Measurements from ENCODE around the gene KRT4.

The KRT4 gene

DNA sequence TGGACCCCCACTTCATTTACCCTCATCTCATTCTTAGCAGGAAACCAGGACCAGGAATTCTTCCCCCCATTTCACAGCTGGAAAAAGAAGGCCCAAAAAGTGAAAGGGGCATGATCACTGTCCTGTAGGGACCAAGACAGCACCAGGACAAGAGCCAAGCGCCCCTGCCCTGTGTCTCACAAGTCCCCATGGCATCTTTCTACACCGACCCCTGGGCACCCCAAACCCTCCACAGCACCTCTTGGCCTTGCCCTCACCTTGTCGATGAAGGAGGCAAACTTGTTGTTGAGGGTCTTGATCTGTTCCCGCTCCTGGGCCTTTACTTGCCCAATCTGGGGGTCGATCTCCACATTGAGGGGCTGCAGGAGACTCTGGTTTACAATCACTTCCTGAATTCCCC, 37.5 kb downstream of the KRT4 start:
- no peak for TF ChIP-seq JUND (IDR thresholded peaks at IDR 0.05; ENCODE audit: low read depth)
- in situ Hi-C loops (cut with HindIII; ENCODE audit: low pct_unique_long_range_greater_than_20kb, low sequenced_read_pairs): no loop called here
- DNase-seq (ENCODE audit: low read depth in 1 of 2, low spot score in 1 of 2): no peak

DNA sequence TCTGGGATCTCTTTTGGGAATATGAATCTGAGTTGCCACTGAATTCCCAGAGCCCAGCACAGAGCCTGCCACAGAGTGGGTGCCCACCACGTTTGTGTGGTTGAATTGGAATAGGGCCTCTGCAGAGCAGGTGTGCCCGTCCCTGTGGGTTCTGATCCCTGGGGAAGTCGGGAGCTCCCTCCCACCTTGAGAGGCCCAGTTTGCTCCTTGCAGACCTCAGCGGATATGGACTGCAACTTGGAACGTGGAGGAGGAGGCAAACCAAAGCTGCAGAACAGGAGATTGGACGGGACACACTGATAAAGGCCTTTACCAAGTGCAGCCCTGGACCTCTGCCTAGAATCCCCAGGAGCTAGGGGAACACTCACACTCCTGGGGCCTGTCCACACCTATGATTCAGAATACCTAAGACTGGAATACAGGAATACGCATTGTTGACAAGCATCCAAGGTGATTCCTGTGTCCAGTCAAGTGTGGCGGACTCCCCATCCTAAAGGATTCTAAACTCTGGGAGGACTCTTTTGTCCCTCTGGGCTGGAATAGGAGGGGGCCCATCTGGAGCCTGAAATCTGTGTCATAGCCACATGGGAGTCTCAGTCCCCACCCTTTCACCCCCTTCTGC, 39.2 kb downstream of the KRT4 start:
- in situ Hi-C loops (cut with HindIII; ENCODE audit: low pct_unique_long_range_greater_than_20kb, low sequenced_read_pairs): no loop called here
- TF ChIP-seq JUND (IDR thresholded peaks at IDR 0.05; ENCODE audit: low read depth): no peak
- DNase-seq (ENCODE audit: low read depth in 1 of 2, low spot score in 1 of 2): no peak

DNA sequence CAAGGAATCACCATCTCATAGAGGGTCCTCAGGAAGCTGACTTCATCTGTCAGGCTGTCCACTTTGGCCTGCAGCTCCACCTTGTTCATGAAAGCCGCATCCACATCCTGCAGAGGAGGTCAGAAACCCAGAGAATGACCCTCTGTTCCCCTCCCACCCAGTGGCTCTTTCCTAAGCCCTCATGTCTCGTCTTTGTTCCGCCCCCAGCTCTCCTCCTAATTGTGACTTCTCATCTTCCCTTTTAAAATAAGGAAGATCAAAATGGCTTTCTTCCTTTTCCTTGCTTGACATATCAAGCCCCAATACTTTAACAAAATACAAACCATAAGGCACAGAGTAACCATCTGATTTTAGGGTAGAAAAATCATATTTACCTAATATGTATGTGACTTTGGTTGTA, 41.1 kb downstream of the KRT4 start:
- TF ChIP-seq JUND (IDR thresholded peaks at IDR 0.05; ENCODE audit: low read depth): no peak
- no peak for DNase-seq (ENCODE audit: low read depth in 1 of 2, low spot score in 1 of 2)
- in situ Hi-C loops (cut with HindIII; ENCODE audit: low pct_unique_long_range_greater_than_20kb, low sequenced_read_pairs): no loop called here

DNA sequence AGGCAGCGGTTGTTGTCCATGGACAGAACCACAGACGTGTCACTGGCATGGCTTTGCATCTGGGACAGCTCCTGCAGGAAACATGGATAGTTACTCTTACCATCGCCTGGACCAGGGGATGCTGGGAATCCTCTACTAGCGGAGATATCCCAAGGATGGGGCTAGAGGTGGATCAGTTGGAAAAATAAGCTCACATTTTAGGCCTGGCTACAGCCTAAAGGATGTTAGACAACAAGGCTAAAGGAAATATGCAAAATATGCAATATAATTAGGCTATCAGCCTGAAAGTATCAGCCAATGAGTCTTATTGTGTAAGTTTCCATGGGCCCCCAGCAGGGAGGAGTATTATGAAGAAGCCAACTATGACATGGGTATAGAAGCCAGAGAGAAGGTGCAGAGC, 41.7 kb downstream of the KRT4 start:
- in situ Hi-C loops (cut with HindIII; ENCODE audit: low pct_unique_long_range_greater_than_20kb, low sequenced_read_pairs): no loop called here
- no peak for DNase-seq (ENCODE audit: low read depth in 1 of 2, low spot score in 1 of 2)
- TF ChIP-seq JUND (IDR thresholded peaks at IDR 0.05; ENCODE audit: low read depth): no peak

DNA sequence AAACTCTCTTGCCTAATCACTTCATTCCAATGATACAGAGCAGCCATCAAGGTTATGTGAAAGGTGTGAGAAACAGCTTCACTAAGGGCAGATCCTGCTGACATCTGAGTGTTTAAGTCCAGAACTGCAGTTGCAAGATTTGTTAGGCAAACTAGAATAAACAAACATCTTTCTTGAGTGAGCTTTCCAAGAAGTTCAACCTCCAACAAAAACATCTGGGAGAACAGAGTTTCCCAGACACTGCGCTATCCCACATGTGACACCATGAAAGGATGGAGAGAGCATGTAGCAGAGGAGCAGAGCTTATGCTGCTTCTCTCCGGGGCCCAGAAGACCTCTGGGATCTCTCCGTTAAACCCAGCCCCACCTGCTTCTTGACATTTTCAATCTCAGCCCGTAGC, 42.4 kb downstream of the KRT4 start:
- DNase-seq (ENCODE audit: low read depth in 1 of 2, low spot score in 1 of 2): no peak
- no peak for TF ChIP-seq JUND (IDR thresholded peaks at IDR 0.05; ENCODE audit: low read depth)
- in situ Hi-C loops (cut with HindIII; ENCODE audit: low pct_unique_long_range_greater_than_20kb, low sequenced_read_pairs): no loop called here

DNA sequence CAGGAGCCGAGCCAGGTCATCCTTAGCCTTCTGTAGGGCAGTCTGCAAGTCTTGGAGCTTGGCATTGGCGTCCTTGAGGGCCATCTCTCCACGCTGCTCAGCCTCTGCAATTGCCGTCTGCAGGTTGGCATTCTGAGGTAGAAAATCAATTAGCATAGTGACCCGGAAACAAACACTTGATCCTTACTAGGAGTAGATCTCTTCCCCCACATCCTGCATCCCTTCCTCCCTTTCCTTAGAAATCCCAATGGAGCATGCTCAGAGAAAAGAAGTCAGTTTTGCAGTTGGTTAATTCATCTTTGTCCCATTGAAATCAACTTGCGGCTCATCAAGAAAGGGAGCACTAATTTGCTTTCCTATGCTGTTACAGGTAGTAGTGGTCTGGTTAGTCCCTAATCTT, 42.8 kb downstream of the KRT4 start:
- no peak for TF ChIP-seq JUND (IDR thresholded peaks at IDR 0.05; ENCODE audit: low read depth)
- in situ Hi-C loops (cut with HindIII; ENCODE audit: low pct_unique_long_range_greater_than_20kb, low sequenced_read_pairs): no loop called here
- DNase-seq (ENCODE audit: low read depth in 1 of 2, low spot score in 1 of 2): no peak

DNA sequence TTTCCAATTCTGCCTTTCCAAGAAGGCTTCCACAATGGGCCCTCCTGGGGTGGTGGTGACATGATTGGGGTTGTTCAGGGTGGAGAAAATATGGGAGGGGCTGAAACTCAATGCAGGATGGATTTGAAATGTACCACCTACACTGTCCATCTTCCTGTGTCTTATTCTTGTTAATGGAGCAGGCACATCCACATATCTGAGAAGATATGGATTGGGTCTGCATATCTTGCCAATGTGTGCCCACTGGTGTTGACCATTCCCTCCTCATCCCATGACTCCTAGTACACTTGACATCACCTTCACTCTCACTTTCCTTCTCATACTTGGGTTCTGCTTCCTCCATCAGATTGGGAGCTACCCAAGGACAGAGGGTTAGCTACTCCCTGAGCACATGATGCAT, 44.0 kb downstream of the KRT4 start:
- in situ Hi-C loops (cut with HindIII; ENCODE audit: low pct_unique_long_range_greater_than_20kb, low sequenced_read_pairs): no loop called here
- no peak for TF ChIP-seq JUND (IDR thresholded peaks at IDR 0.05; ENCODE audit: low read depth)
- no peak for DNase-seq (ENCODE audit: low read depth in 1 of 2, low spot score in 1 of 2)

DNA sequence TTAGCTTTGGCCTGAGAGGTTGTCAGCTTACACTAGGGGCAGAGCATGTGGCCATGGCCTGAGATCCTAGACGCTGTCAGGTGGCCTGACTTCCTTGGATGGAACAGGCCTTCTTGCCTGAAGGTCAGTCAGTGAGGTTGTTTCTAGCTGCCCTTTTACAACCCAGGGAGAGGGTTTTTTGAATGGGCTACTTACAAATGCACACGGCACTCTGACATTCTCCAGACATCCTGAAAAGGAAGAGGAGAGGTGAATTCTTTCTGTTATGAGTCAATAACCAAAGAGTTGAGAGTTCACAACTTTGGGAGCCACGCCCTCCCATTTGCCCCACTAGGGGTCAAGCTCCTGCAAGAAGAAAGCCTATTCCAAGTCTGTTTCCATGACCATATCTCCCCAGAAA, 44.6 kb downstream of the KRT4 start:
- in situ Hi-C loops (cut with HindIII; ENCODE audit: low pct_unique_long_range_greater_than_20kb, low sequenced_read_pairs): no loop called here
- no peak for TF ChIP-seq JUND (IDR thresholded peaks at IDR 0.05; ENCODE audit: low read depth)
- no peak for DNase-seq (ENCODE audit: low read depth in 1 of 2, low spot score in 1 of 2)

DNA sequence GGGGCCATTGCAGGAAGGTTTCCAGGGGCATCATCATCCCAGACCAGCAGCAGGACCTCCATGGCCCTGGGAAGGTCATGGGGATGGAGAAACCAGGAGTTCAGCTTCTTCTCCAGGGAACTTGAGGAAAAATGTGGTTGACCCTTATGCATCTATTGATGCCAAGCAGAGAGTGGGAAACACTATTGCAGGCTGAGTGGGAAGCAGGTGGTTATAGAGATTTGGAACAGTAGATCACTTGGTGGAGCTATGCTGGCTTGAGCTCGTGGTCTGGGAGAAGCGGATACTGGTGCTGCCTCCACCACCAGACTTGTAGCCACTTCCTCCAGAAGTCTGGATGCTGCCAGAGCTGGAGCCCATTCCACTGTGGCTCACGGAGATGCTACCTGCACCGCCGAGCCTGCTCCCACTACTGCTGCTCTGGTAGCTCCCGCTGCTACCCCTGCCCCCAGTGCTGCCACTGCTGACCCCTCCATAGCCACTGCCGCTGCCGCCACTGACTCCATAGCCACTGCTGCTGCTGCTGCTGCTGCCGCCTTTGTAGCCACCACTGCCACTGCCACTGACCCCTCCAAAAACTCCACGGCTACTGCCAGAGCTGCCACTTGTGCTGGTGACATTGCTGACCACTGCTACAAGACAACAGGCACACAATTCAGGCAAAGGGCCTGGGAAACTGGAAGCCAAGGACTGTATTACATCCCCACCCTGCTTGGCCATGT, 45.3 kb downstream of the KRT4 start:
- no peak for DNase-seq (ENCODE audit: low read depth in 1 of 2, low spot score in 1 of 2)
- in situ Hi-C loops (cut with HindIII; ENCODE audit: low pct_unique_long_range_greater_than_20kb, low sequenced_read_pairs): no loop called here
- TF ChIP-seq JUND (IDR thresholded peaks at IDR 0.05; ENCODE audit: low read depth): no peak

DNA sequence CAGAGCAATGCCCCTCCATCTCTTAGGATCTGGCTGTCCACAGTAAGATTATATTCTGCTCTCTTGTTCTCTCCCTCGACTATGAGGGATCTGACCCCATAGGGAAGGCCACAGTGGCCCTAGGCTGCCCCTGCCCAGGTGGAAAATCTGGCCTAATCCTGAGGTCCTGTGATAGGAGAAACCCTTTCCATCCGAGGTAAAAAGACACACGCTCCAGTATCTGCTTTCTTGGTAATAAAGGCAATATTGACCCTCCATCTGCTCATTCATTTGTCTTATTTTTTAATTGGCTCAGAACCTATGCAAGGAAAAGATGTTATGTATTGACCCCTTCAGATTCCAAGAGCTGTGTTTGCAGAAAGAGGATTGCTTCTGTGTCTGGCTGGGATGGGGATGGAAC, 46.5 kb downstream of the KRT4 start:
- in situ Hi-C loops (cut with HindIII; ENCODE audit: low pct_unique_long_range_greater_than_20kb, low sequenced_read_pairs): no loop called here
- DNase-seq (ENCODE audit: low read depth in 1 of 2, low spot score in 1 of 2): no peak

DNA sequence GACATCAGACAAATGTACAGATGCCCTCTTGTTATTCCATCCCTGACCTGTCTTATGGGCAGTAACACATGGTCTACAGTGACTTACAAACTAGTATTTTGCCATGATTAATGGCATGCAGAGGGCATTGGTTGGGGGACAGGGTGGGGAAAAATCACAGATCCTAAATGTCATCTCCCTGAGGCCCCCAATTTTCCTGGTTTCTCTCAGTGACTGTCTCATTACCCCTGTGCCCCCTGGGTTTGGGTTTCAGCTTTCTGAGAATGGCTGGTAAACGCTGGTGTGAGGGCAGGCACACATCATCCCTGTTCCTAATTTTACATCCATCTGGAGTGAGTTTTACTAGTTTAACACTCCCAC, 46.9 kb downstream of the KRT4 start:
- in situ Hi-C loops (cut with HindIII; ENCODE audit: low pct_unique_long_range_greater_than_20kb, low sequenced_read_pairs): no loop called here
- no peak for TF ChIP-seq JUND (IDR thresholded peaks at IDR 0.05; ENCODE audit: low read depth)
- DNase-seq (ENCODE audit: low read depth in 1 of 2, low spot score in 1 of 2): no peak

More for the DNA sequence above, 46.5 kb downstream of the KRT4 start:
- no peak for TF ChIP-seq JUND (IDR thresholded peaks at IDR 0.05; ENCODE audit: low read depth)

DNA sequence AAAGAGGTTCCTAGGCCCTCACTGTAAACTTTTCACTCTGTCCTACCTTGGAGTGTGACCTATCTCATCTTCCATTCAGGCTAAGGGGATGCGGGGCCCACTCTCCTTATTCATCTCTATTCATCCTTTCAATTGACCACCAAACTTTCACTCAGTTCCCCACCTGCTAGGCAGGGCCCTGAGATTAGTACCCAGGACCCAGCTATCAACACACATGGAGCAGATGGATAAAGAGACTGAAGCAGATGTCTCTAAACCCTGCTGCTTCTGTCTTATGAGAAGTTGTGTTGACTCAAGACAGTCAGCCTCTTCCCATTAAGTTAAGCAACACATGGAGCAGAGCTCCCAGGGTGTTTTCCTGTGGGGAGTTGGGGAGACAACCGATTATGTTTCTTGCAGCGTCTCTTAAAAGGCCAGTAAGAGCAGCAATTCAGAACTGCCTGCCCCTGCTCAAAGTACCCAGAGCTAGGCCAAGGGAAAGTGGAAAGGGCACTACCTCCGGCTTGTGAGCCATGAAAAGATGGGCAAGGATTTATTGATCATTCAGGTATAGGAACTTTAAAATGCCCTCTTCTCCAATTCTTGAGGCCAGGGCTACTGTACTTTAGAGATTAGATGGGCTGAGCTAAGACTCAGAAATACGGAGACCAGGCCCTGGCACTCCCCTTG, 47.4 kb downstream of the KRT4 start:
- in situ Hi-C loops (cut with HindIII; ENCODE audit: low pct_unique_long_range_greater_than_20kb, low sequenced_read_pairs): no loop called here
- no peak for DNase-seq (ENCODE audit: low read depth in 1 of 2, low spot score in 1 of 2)

DNA sequence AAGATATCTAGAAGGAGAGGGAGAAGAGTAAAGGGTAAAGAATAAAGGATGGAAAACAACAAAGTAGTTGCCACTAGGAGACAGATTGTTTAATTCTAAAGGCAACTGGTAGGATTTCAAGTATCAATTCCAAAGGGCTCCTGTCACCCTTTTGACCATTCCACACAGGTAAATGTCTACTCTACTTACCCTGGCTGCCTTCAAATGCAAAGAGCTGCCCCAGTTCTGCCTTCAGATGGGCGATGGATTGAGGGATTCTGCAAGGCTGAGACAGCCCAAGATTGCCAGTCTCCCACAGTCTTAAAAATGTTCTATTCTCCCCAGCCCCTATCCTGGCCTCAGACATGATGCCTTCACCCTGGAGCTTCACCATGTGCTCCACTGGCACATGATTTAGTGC, 48.2 kb downstream of the KRT4 start:
- no peak for DNase-seq (ENCODE audit: low read depth in 1 of 2, low spot score in 1 of 2)
- TF ChIP-seq JUND (IDR thresholded peaks at IDR 0.05; ENCODE audit: low read depth): no peak
- in situ Hi-C loops (cut with HindIII; ENCODE audit: low pct_unique_long_range_greater_than_20kb, low sequenced_read_pairs): no loop called here

More for the DNA sequence above, 47.4 kb downstream of the KRT4 start:
- TF ChIP-seq JUND (IDR thresholded peaks at IDR 0.05; ENCODE audit: low read depth): no peak

Data from T47D (cell line).